ENCODE data around the gene KRABD2.
"Not testable (repeated sequence)": the region's sequence is repeated elsewhere in the genome, so short reads cannot be mapped to it uniquely, and the experiment has no call there.

KRABD2 gene

DNA sequence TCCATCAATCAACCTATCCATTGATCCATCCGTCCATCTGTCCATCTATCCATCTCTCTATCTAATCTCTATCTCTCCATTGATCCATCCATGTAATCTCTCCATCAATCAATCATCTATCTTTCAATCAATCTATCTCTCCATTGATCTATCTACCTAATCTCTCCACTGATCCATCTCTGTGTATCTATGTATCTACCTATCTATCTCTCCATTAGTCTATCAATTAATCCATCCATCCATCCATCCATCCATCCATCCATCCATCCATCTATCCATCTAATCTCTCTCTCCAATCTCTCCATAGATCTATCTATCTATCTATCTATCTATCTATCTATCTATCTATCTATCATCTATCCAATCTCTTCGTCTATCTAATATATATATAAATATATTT, 24.6 kb upstream of the KRABD2 start:
- no peak for DNase-seq (ENCODE audit: low read depth)

DNA sequence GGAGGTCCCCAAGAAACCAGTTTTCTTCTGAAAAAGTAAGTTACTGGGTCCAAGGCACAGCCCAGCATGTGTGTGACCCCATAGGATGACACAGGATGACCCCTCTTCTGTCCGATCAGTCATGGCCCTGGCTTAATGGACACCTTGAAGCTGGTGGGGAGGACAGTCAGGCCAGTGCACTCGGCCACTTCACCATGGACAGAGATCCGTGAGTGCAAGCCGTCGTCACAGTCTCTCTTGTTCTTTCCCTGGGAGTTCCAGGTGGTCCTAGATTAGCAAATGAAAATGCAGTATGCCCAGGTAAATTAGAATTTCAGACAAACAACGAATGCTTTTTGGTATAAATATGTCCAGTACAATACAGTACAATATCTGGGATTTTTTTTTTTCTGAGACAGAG, 22.5 kb upstream of the KRABD2 start:
- Histone ChIP-seq H3K27me3 (ENCODE audit: control insufficient read depth, insufficient read depth, low read length) (no peaks in the 10 kb centered on the region), H3K36me3 (ENCODE audit: control insufficient read depth, insufficient read depth, low read length) (no peaks in the 10 kb centered on the region), H3K4me3 (ENCODE audit: low read depth, low read length) (no peak overlapping the region)
- TF ChIP-seq, protein P1, sequence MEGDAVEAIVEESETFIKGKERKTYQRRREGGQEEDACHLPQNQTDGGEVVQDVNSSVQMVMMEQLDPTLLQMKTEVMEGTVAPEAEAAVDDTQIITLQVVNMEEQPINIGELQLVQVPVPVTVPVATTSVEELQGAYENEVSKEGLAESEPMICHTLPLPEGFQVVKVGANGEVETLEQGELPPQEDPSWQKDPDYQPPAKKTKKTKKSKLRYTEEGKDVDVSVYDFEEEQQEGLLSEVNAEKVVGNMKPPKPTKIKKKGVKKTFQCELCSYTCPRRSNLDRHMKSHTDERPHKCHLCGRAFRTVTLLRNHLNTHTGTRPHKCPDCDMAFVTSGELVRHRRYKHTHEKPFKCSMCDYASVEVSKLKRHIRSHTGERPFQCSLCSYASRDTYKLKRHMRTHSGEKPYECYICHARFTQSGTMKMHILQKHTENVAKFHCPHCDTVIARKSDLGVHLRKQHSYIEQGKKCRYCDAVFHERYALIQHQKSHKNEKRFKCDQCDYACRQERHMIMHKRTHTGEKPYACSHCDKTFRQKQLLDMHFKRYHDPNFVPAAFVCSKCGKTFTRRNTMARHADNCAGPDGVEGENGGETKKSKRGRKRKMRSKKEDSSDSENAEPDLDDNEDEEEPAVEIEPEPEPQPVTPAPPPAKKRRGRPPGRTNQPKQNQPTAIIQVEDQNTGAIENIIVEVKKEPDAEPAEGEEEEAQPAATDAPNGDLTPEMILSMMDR (IDR thresholded peaks at IDR 0.05; ENCODE audit: insufficient read depth, low read length, severe bottlenecking) = no peak
- DNase-seq (ENCODE audit: low read depth) (no peak), FAIRE-seq (no peak)

More for the DNA sequence above, 24.6 kb upstream of the KRABD2 start:
- H3K4me3 ChIP-seq (ENCODE audit: low read depth, low read length) = no peak overlapping the region
- H3K36me3 ChIP-seq (ENCODE audit: control insufficient read depth, insufficient read depth, low read length) = no peaks in the 10 kb centered on the region
- TF ChIP-seq, protein P1 (IDR thresholded peaks at IDR 0.05; ENCODE audit: insufficient read depth, low read length, severe bottlenecking) = no peak
- no peak for FAIRE-seq
- no peaks in the 10 kb centered on the region for H3K27me3 ChIP-seq (ENCODE audit: control insufficient read depth, insufficient read depth, low read length)

DNA sequence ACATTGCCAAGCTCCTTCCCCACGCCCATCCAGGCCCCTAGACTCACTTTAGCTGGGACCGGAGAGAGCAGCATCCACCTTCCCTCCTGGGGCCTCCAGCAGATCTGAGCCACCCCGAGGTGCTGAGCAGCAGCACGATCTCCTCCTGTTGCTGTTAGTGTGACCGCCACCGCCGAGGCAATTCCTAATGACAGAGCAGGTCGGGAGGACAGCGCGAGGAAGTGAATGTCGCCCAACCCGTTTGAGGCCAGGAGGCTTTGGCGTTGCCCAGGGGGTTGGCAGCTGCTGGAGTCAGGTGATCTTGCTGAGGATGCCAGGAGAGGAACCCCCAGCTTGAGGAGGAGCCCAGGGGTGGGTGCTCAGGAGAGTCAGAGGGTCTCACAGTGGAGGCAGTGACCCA, 21.1 kb upstream of the KRABD2 start, which contains the start of gene RNF222:
RNF222 (minus strand) TSS at position 192 of the 400 bp plus-strand sequence. CDS start 4,366 bp downstream, outside the sequence.
- TF ChIP-seq, protein P1 (IDR thresholded peaks at IDR 0.05; ENCODE audit: insufficient read depth, low read length, severe bottlenecking) = no peak
- FAIRE-seq (peak; percentile 13), DNase-seq (ENCODE audit: low read depth) (no peak)
- H3K4me3 ChIP-seq (ENCODE audit: low read depth, low read length) = no peak within 1 kb of the TSS
- no peaks in the 10 kb centered on the region for H3K27me3 ChIP-seq (ENCODE audit: control insufficient read depth, insufficient read depth, low read length)
- H3K36me3 ChIP-seq (ENCODE audit: control insufficient read depth, insufficient read depth, low read length) = no peaks in the 10 kb centered on the region

DNA sequence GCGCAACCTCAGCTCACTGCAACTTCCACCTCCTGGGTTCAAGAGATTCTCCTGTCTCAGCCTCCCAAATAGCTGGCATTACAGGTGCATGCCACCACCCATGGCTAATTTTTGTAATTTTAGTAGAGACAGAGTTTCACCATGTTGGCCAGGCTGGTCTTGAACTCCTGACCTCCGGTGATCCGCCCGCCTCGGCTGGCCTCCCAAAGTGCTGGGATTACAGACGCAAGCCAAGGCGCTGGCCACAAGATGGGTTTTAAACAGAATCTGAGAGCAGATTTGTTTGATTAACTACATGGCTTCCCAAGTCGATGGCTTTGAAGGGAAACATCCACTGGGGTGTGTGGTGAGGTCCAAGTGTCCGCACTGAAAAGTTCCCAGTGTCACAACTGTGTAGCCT, 18.0 kb upstream of the KRABD2 start:
- peak; percentile 28 for FAIRE-seq
- not testable (repeated sequence) for DNase-seq (ENCODE audit: low read depth); H3K36me3 ChIP-seq (ENCODE audit: control insufficient read depth, insufficient read depth, low read length)

DNA sequence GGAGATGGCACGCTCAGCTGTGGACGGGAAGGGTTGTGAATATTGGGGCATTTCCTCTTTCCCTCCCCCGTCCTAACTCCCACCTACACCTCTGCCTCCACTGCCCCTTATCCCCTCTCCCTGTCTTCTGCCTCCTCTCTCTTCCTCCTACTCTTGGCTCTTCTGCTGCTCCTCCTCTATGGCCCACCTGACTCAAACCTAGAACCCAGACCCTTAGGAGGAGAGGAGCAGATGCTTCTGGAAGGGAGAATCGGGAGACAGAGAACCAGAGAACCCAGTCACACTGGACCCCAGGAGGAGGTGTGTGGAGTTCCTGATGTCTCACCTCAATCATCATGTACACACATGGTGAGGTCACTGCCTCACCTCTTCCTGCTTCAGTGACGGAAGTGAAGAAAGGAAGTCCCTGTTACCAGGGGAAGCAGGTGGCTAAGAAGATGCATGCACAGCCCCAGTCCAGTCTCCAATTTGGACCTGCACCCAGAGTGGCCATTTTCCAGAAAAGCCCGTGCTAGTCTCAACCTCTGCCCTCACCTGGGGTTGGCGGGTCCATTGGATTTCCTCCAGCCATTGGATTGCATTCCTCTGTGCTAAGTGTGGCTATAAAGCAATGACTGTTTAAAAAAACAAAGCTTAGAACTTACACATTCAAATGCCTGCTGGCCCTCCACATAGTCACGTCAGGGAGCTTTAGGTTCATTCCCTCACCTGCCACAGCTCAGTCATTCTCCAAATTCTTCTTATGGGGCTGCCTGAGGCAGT, 17.1 kb upstream of the KRABD2 start:
- H3K4me3 ChIP-seq (ENCODE audit: low read depth, low read length) = no peak overlapping the region
- peak; percentile 87 for DNase-seq (ENCODE audit: low read depth)
- no peaks in the 10 kb centered on the region for H3K27me3 ChIP-seq (ENCODE audit: control insufficient read depth, insufficient read depth, low read length)
- TF ChIP-seq, protein P1 (IDR thresholded peaks at IDR 0.05; ENCODE audit: insufficient read depth, low read length, severe bottlenecking) = no peak
- H3K36me3 ChIP-seq (ENCODE audit: control insufficient read depth, insufficient read depth, low read length) = no peaks in the 10 kb centered on the region
- peak; percentile 93 for FAIRE-seq

More for the DNA sequence above, 18.0 kb upstream of the KRABD2 start:
- H3K27me3 ChIP-seq (ENCODE audit: control insufficient read depth, insufficient read depth, low read length); H3K4me3 ChIP-seq (ENCODE audit: low read depth, low read length): not testable (repeated sequence)

DNA sequence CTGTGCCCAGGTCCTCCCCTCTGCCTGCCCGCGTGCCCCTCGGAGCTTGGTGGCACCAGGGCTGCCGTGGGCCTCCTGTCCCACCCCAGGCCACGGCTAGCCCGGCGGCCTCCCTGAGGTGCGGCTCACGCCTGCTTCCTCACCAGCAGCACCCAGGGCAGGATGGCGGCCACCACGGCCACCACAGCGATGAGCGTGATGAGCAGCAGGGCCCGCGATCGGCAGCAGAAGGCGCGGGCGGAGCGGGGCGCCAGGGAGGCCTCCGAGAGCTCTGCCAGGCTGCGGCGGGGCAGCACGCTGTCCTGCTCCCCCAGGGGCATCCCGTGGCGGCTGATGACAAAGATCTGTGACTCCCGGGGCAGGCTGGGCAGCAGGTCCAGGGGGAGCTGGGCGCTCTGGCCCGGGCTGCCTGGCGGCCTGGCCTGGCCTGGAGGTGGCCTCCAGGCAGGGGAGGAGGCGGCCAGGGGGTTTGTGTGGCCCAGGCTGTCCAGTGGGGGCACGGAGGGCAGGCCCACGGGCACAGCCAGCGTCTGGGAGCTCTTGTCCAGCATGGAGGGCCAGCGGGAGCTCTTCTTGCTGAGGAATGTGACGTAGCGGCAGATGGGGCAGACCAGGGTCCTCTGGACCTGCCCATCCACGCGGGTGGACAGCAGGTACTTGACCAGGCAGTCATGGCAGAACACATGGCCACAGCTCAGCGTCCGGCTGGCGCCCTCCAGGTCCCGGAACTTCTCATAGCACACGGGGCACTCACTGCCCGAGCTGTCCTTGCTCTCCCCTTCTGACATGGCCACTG, 16.4 kb upstream of the KRABD2 start:
- no peak for FAIRE-seq
- no peak overlapping the region for H3K4me3 ChIP-seq (ENCODE audit: low read depth, low read length)

More for the DNA sequence above, 16.4 kb upstream of the KRABD2 start:
- Histone ChIP-seq H3K36me3 (ENCODE audit: control insufficient read depth, insufficient read depth, low read length) (no peaks in the 10 kb centered on the region), H3K27me3 (ENCODE audit: control insufficient read depth, insufficient read depth, low read length) (no peaks in the 10 kb centered on the region)
- TF ChIP-seq, protein P1 (IDR thresholded peaks at IDR 0.05; ENCODE audit: insufficient read depth, low read length, severe bottlenecking) = no peak
- no peak for DNase-seq (ENCODE audit: low read depth)

Measured in bronchial epithelial cell (primary cell).